HG03439 (cell line): ENCODE data around the gene MPST.

Experiments used
- ATAC-seq: cut with Tn5 transposase; IDR thresholded peaks from one replicate; pipeline ENCODE4 v1.9.1; 2021; ENCODE audit warnings: mild to moderate bottlenecking, moderate library complexity; ENCODE audit not compliant: unreplicated experiment

Gene MPST

GRCh38 chr22:37043828-37044538, 24.4 kb downstream of the MPST start:
- ATAC-seq: peak; percentile 53

DNA sequence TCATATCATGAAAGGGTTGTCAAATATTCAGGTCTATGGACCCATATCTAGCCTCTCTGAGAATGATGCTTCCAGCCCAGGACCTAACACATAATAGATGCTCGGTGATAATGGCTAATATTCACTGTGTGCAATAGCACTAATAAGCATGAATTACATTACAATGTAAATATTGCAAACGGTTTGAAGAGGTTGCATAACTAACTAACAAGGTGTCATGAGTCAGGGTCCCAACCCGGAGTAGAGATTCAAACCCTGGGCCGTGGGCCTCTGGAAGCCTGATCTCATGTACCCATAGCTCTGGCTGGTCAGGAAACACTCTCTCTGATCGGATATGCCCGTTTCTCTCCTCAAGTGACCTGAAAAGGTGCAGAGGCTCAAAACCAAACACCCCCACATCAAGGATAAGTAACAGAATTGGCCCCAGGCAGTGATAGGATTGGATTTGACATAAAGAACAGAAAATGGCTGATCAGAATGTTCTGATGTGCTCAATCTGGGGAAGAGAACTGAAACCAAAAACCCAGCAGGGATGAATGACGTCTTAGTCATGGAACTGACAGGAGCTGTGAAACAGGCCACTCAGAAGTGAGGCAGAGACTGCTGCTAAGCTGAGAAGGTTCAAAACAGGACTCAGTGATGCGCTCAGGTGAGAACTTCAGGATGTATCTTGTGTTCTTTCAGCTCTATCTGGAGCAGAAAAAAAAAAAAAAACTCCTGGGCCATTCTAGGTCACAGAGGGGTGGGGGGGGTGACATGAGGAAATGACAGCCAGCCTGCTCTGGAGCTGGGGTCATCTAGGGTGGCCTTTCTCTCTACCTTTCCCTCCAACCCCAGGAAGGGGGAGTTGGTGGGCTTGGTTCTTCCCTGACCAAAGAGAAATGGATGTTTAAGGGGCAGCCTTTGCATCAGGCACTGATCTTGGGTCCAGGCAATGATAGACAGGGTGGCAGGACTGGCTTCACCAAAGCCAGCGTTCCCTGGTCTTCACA, 25.4 kb downstream of the MPST start:
- ATAC-seq: no peak

- no peak for ATAC-seq
These were observed 26.4 kb downstream of the MPST start for GRCh38 chr22:37045958-37046357.

DNA sequence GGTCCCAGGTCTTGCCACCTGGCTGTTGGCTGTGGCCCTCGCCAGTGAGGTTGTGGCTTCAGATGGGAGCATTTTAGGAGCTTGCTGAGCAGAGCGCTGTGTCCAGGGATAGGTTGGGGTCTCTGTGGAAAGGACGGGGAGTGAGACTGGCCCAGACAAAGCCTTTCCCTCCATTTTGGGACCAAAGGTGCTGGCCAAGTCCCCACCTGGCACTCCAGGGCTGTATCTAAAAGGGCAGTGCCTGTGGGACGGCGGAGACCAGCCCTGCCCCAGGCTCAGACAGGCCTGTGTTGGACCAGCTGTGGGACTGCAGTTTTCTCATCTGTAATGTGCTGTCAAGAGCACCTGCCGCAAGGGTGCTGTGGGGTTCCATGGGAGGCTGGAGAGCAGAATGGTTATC, 27.0 kb downstream of the MPST start:
- no peak for ATAC-seq

GRCh38 chr22:37047006-37047405, 27.5 kb downstream of the MPST start:
- ATAC-seq: no peak

GRCh38 chr22:37048133-37048532, 28.6 kb downstream of the MPST start:
- no peak for ATAC-seq

- ATAC-seq: no peak
These were observed 29.7 kb downstream of the MPST start for GRCh38 chr22:37049224-37049623.

- ATAC-seq: no peak
These were observed 31.4 kb downstream of the MPST start for GRCh38 chr22:37050913-37051312.

DNA sequence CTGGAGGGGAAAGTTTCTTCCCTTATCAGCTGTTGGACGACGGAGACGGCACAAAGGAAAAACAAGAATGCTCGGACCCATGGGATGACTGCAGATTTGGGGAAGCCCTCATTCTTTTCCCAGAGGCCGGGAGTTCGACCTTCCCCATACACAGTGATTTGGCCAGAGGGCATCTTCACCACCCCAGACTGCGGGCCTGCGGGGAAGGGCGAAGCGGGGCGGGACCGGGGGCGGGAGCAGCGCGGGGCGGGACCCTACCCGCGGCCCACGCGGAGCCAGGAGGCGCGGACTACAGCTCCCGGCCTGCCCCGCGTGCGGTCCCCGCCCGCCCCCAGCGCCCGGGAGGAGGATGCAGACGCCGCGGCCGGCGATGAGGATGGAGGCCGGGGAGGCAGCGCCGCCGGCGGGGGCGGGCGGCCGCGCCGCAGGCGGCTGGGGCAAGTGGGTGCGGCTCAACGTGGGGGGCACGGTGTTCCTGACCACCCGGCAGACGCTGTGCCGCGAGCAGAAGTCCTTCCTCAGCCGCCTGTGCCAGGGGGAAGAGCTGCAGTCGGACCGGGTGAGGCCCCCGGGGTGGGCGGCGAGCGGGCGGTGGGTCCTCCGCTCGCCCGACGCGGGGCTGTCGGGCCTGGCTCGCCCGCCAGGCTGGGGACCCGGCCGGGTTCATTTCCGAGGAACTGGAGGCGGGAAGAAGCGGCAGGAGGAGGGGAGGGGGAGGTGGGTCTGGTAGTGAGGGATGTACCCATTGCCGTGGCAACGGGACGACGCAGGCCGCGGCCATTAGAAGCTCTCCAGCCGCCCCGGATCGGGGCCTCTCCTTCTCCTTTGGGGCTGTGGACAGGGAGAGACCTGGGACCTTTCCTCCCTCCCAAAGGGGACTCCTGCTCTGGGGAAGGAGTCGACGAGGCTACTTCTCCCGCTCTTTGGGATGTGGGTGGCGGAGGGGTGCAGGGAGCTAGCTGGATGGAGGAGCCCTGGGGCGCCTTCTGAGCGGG, 32.1 kb downstream of the MPST start, which contains the start of gene KCTD17:
Gene KCTD17 (plus strand): TSS at position 352 of the 995 bp plus-strand sequence. CDS start 19 bp downstream, at position 371.
- peak; percentile 57 for ATAC-seq

GRCh38 chr22:37052386-37053309, 33.1 kb downstream of the MPST start:
- ATAC-seq: no peak

GRCh38 chr22:37053310-37054055, 33.9 kb downstream of the MPST start:
- ATAC-seq: no peak

- ATAC-seq: no peak
These were observed 34.5 kb downstream of the MPST start for GRCh38 chr22:37054056-37054395.

- ATAC-seq: no peak
These were observed 35.2 kb downstream of the MPST start for GRCh38 chr22:37054600-37055365.

GRCh38 chr22:37056246-37056645, 36.7 kb downstream of the MPST start:
- ATAC-seq: no peak

GRCh38 chr22:37057226-37057625, 37.7 kb downstream of the MPST start:
- ATAC-seq: no peak

DNA sequence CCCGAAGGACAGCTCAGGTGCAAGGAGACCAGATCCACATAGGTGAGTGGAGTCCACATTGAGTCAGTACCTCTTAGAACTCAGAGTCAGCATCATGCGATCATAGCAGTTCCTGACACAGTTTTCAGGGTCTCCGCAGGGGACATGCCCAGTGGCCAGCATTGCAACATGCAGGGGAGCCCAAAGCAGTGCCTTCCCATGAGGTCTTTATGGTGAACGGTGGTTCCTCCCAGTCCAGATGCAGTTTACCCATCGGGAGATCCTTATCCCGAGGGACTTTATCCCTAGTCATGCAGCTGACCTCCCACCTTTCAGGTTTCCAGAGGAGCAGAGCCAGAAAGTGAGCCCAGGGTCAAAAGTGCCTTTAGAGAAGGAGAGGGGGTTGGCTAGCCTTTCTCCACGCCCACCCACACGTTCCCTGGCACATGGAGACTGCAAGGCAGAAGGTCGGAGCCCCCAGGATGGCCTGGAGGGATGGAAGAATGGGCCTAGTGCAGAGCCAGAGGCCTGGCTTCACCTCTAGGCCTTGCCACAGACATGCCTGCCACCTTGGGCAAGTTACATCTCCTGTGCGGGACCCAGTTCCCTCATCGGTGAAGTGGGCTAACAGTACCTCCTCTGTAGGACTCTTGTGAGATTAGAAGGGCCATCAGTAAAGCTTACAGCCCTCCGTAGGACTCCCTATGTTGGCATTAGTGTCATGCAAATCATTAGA, 38.4 kb downstream of the MPST start:
- no peak for ATAC-seq

GRCh38 chr22:37058917-37059701, 39.6 kb downstream of the MPST start:
- no peak for ATAC-seq
